ENCODE data around the gene FBN2.
"Not testable (repeated sequence)": the region's sequence is repeated elsewhere in the genome, so short reads cannot be mapped to it uniquely, and the experiment has no call there.

The FBN2 gene

GRCh38 chr5:128475693-128476092, 62.4 kb downstream of the FBN2 start:
- no peak for DNase-seq

GRCh38 chr5:128472919-128473318, 65.1 kb downstream of the FBN2 start:
- DNase-seq, result no peak

GRCh38 chr5:128472036-128472435, 66.0 kb downstream of the FBN2 start:
- no peak for DNase-seq

DNA sequence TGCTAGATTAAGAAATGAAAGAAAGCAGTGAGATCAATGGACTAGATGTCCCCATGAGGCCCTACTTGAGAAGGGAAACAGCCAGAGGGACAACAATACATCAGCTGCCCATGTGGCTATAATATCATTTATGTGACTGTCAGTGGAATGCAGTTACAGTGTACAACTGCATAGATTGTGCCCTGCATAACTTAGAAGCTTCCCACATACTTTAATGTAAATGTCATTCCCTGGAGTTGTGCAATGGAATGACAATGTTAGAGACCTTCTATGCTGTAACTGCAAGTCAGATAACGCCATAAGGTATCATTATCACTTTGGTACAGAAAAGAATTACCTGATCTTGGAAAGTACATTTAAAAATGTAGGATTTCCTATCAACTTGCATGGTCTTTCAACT, 67.4 kb downstream of the FBN2 start:
- DNase-seq, result no peak

- no peak for DNase-seq
Measured at GRCh38 chr5:128469912-128470311, 68.1 kb downstream of the FBN2 start.

DNA sequence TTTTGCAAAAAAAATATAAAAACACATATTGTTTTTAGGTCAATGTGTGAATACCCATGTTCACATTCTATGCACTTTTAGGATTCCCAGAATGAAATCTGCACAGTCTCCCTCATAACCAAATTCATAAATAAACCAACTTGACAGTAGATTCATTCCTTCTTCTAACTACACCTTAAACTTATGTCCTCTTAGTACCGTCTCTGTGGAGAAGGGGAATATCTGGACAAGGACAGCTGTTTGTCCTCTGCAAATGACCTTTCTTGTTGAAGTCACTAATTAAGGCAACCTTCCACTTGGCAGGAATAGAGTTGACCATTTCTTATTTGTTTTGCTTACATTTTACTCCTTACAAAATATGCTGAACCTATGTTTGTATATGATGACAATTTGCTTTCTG, 71.1 kb downstream of the FBN2 start:
- no peak for DNase-seq

- DNase-seq, result no peak
Measured at GRCh38 chr5:128466554-128466953, 71.5 kb downstream of the FBN2 start.

- no peak for DNase-seq
Measured at GRCh38 chr5:128464596-128464995, 73.4 kb downstream of the FBN2 start.

DNA sequence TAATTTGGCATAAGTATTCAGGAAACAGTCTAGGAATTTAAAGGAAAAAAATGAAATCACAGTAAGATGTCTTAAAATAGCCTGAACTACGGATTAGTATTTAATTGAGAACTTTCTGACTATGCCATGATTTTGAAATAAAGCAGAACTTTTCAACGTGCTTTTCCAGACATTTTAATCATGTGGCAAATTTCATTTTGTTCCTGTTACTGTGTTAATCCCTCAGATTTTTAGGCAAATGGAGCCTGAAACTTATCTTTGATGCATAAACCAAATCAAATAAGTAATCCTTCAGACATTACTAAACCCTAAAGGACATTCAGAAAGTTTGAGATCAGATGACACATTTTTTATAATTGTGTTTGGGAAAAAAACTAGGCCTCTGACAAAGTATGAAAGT, 75.7 kb downstream of the FBN2 start:
- DNase-seq, result no peak

DNA sequence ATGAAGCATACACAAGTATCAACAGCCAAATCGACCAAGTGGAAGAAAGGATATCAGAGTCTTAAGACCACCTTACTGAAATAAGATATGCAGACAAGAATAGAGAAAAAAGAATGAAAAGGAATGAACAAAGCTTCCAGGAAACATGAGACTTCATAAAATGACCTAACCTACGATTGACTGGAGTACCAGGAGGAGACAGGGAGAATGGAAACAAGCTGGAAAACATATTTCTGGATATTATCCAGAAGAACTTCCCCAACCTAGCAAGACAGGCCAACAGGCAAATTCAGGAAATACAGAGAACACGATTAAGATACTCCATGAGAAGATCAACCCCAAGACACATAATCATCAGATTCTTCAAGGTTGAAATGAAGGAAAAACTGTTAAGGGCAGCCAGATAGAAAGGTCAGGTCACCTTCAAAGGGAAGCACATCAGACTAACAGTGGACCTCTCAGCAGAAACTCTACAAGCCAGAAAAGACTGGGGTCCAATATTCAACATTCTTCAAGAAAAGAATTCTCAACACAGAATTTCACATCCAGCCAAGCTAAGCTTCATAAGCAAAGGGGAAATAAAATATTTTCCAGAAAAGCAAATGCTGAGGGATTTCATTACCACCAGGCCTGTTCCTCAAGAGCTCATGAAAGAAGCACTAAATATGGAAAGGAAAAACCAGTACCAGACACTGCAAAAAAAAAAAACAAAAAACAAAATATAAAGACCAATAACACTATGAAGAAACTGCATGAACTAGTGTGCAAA, 80.7 kb downstream of the FBN2 start:
- not testable (repeated sequence) for DNase-seq

- DNase-seq, result no peak
Measured at GRCh38 chr5:128455841-128456361, 82.1 kb downstream of the FBN2 start.

GRCh38 chr5:128453121-128453520, 84.9 kb downstream of the FBN2 start:
- DNase-seq, result no peak

GRCh38 chr5:128447224-128447623, 90.8 kb downstream of the FBN2 start:
- not testable (repeated sequence) for DNase-seq

GRCh38 chr5:128441941-128442350, 96.1 kb downstream of the FBN2 start:
- DNase-seq, result no peak

DNA sequence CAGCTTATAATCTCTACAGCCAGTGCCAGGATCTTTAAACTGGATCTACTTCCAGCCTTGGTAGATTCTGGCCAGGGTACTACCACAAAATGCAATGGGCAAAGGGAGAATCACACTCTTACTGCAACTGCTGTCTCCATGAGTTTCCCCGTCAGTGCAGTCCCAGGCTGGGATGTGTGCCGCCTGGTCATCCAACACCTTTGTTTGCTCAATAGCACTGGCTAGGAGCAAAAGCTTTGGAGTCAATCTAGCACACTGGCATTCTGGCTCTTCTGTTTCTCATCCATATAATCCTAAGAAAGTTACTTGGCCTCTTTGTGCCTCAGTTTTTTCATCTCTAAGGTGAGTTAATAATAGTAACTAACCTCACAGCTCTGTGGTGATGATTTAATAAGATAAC, 96.9 kb downstream of the FBN2 start:
- no peak for DNase-seq

DNA sequence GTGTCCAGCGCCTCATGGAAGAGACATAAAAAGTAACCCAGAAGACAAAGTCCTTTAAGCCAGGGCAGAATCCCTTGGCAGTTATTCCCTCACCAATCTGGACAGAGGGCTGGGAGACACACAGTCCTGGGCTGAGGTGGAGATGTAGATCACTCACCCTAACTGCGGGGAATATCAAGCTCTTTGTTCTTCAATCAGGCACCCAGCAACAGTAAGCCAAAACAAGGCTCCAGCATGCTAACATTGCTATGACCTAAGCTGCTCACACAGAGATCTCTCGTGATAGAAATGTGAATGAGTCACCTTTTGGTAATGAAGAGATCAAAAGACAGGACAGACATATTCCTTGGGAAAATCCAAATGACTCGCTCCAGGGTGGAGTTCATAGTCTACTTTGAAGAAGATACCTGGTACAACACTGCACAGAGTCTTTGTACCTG, 101.3 kb downstream of the FBN2 start:
- no peak for DNase-seq

- no peak for DNase-seq
Measured at GRCh38 chr5:128435861-128436260, 102.2 kb downstream of the FBN2 start.

GRCh38 chr5:128434993-128435392, 103.1 kb downstream of the FBN2 start:
- no peak for DNase-seq

DNA sequence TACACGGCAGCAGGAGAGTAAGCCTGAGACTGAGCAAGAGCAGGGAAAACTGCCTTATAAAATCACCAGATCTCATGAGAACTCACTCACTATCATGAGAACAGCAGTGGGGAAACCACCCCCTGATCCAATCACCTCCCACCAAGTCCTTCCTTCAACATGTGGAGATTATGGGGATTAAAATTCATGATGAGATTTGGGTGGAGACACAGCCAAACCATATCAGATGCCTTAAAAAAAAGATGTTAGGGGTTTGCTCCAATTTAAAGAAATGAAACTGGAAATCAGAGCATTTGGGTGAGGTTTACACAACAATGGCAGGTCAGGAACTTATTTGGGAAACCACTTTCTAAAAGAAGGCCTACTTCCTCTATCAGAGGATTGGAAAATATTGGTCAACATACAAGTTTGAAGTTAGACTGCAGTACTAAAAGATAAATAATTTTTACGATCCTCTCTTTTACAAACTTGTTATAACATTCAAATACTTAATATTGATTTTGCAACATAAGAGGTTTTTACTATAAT, 105.1 kb downstream of the FBN2 start:
- no peak for DNase-seq

- DNase-seq, result no peak
Measured at GRCh38 chr5:128427921-128428320, 110.1 kb downstream of the FBN2 start.

GRCh38 chr5:128426090-128426534, 111.9 kb downstream of the FBN2 start:
- DNase-seq, result no peak

- no peak for DNase-seq
Measured at GRCh38 chr5:128424646-128425045, 113.4 kb downstream of the FBN2 start.

DNA sequence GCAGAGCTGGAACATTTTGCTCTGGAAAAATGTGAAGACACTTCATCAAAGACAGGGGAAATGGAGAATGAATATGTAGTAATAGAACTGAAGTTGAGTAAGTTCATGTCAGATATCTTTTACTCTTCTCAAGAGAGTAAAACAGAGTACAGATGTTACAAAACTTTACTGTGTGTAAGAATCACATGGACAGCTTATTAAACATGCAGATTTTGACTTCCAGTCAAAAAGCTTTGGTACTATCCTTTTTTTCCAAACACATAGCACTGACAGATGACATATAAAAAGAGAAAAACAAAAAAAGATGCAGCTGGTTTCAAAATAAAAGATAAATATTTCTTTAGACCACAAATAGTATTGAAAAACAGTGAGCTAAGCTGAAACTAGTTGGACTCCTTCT, 115.4 kb downstream of the FBN2 start:
- no peak for DNase-seq

DNA sequence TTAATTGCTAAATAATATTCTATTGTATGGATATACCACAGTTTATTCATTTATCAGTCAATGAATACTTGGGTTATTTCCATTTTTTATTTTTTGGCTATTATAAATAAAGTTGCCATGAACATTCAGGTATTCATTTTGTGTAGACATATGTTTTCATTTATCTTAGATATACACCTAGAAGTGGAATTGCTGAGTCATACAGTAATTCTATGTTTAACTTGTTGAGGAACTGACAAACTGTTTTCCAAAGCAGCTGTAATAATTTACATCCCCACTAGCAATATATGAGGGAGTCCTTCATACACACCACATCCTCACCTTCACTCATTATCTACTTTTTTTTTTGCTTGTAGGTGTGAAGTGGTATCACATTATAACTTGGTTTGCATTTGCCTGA, 123.6 kb downstream of the FBN2 start:
- no peak for DNase-seq

GRCh38 chr5:128413356-128413755, 124.7 kb downstream of the FBN2 start:
- DNase-seq, result no peak

All from SHP77 (cell line).